Lower leg skin (tissue), 4 donors: Measurements from ENCODE around the gene MARS1. TPM values are rescaled to one million over a fixed set of nuclear protein-coding genes. Genes with fewer than 3 reads are reported as not detected.

Experiments used
- DNase-seq, 2 donors: peaks; one replicate each; pipeline ENCODE4 v3.0.0-alpha.2; 2019; ENCODE audit warnings: low spot score in 2 of 2
- H3K4me3 ChIP-seq: fragments of 200-600 bp; sonication (generic); 2 replicates; pipeline ENCODE4 v1.5.1; 2017; ENCODE audit warnings: mild to moderate bottlenecking, low read depth; ENCODE audit not compliant: poor library complexity, severe bottlenecking
- POLR2A ChIP-seq, 2 donors: fragments of 450-650 bp; IDR thresholded peaks; one replicate each; pipeline ENCODE4 v1.6.1; 2016 to 2017; ENCODE audit warnings: antibody characterized with exemption in 2 of 2, mild to moderate bottlenecking in 1 of 2, moderate library complexity in 1 of 2
- WGBS, 2 donors: methylation state at CpG; one replicate each; pipeline ENCODE4 v1.1.5; 2018; 5-methylcytosine and 5-hydroxymethylcytosine counted together
- intact Hi-C: fragments of 100-400 bp; cut with DNase I; formaldehyde crosslinking; loops from one replicate; pipeline ENCODE4 v1.15.0; 2023; ENCODE audit warnings: low total_unique reads
- total RNA-seq, 4 donors: library from RNA; depleted of rRNA; stranded (reverse); fragments of >200 nt; gene quantifications; one replicate each; pipeline ENCODE4 v1.1.0, GENCODE V29; 2016
- TF ChIP-seq, protein P1 (sequence below), 3 donors: fragments of 450-650 bp; IDR thresholded peaks; one replicate each; pipeline ENCODE4 v1.5.1; 2016; ENCODE audit warnings: antibody characterized with exemption in 3 of 3, mild to moderate bottlenecking in 3 of 3, moderate library complexity in 2 of 3

MARS1 gene
- total RNA-seq, 4 donors from 2014 or later = 37.7 to 386 (median 51.4) TPM

- 88 to 89% methylated on average over 3 of the region's 3 CpGs for WGBS, 2 donors
- no peak overlapping the region for H3K4me3 ChIP-seq
- DNase-seq = no peak
- TF ChIP-seq, protein P1, sequence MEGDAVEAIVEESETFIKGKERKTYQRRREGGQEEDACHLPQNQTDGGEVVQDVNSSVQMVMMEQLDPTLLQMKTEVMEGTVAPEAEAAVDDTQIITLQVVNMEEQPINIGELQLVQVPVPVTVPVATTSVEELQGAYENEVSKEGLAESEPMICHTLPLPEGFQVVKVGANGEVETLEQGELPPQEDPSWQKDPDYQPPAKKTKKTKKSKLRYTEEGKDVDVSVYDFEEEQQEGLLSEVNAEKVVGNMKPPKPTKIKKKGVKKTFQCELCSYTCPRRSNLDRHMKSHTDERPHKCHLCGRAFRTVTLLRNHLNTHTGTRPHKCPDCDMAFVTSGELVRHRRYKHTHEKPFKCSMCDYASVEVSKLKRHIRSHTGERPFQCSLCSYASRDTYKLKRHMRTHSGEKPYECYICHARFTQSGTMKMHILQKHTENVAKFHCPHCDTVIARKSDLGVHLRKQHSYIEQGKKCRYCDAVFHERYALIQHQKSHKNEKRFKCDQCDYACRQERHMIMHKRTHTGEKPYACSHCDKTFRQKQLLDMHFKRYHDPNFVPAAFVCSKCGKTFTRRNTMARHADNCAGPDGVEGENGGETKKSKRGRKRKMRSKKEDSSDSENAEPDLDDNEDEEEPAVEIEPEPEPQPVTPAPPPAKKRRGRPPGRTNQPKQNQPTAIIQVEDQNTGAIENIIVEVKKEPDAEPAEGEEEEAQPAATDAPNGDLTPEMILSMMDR (IDR thresholded peaks at IDR 0.05) = no peak
- no peak for TF ChIP-seq POLR2A (IDR thresholded peaks at IDR 0.05)
- intact Hi-C loops = no loop called here
These were observed 63.9 kb downstream of the MARS1 start for GRCh38 chr12:57551637-57552305.

- TF ChIP-seq, protein P1 (IDR thresholded peaks at IDR 0.05) = no peak
- TF ChIP-seq POLR2A (IDR thresholded peaks at IDR 0.05) = no peak
- no peak for DNase-seq
- 72 to 96% methylated on average over 2 of the region's 2 CpGs for WGBS, 2 donors
- H3K4me3 ChIP-seq = no peak overlapping the region
- intact Hi-C loops = no loop called here
These were observed 64.4 kb downstream of the MARS1 start for GRCh38 chr12:57552306-57552651.

GRCh38 chr12:57552835-57553313 is 65.0 kb downstream of the MARS1 start:
- no peak overlapping the region for H3K4me3 ChIP-seq
- no peak for DNase-seq
- WGBS, 2 donors = 66% methylated on average over 6 of the region's 6 CpGs
- intact Hi-C loops = no loop called here
- TF ChIP-seq, protein P1 (IDR thresholded peaks at IDR 0.05) = no peak
- no peak for TF ChIP-seq POLR2A (IDR thresholded peaks at IDR 0.05)

DNA sequence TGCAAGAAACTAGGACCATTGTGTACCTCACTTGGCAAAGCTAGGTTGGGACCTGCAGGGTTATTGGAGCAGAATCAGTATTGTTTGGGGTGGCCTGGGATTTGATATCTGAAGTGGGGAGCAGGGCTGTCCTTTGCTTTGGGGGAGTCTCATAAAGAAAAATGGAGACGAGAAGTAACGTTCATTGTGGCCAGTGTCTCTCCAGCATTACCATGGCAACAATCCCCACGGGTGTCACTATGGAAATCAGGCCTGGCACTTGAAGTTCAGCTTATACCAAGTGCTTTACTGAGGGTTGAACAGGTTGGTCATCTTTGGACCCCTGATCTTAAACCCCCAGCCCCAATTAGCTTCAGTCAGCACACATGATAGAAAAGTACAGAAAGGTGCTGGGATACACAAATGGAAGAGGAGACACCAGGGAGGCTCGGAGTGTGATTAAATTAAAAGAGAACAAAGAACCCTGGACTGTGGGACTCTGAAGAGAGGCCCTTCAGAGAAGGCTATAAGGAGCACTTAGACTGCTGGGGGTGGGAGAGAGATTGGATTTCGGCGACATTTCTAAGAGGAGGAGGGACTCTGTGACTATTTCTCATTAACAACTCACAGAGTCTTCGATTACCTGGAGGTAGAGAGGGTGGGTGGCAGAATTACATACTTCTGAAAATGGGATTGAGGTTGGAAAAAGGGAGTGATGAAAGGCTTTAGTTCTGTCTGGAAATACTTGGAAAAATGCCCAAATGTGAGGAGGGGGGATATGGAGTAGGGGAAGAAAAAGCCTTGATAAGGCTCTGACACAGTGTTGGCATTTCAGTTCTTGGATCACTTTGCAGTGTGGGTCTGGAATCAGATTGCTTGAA is 65.7 kb downstream of the MARS1 start:
- TF ChIP-seq POLR2A (IDR thresholded peaks at IDR 0.05) = no peak
- TF ChIP-seq, protein P1 (IDR thresholded peaks at IDR 0.05) = no peak
- WGBS, 2 donors = 65 to 71% methylated on average over 7 of the region's 7 CpGs
- H3K4me3 ChIP-seq = no peak overlapping the region
- intact Hi-C loops = no loop called here
- no peak for DNase-seq

GRCh38 chr12:57554453-57554852 is 66.6 kb downstream of the MARS1 start:
- intact Hi-C loops = no loop called here
- no peak for DNase-seq
- TF ChIP-seq, protein P1 (IDR thresholded peaks at IDR 0.05) = no peak
- no peak for TF ChIP-seq POLR2A (IDR thresholded peaks at IDR 0.05)
- H3K4me3 ChIP-seq = no peak overlapping the region
- 96 to 98% methylated on average over 2 of the region's 2 CpGs for WGBS, 2 donors
